Fibroblast of lung (primary cell): ENCODE measurements around the gene GOLM1. TPM values are rescaled to one million over a fixed set of nuclear protein-coding genes. Genes with fewer than 3 reads are reported as not detected.

Experiments used
- DNase-seq, 2 donors: peaks; one replicate each; pipeline versions ENCODE4 v3.0.0 to v3.0.0-alpha.2; 2010; ENCODE audit warnings: low read depth in 2 of 2
- H2AFZ ChIP-seq: 2 replicates; pipeline ENCODE4 v1.5.1; 2012; ENCODE audit warnings: low read length, control low read depth, inconsistent platforms
- H3K27ac ChIP-seq: 2 replicates; pipeline ENCODE4 v1.5.1; 2011; ENCODE audit warnings: low read length, control low read depth; ENCODE audit not compliant: insufficient read depth
- H3K27me3 ChIP-seq: 2 replicates; pipeline ENCODE4 v1.5.1; 2011; ENCODE audit warnings: mild to moderate bottlenecking, low read length; ENCODE audit not compliant: control insufficient read depth, insufficient read depth
- H3K36me3 ChIP-seq: 2 replicates; pipeline ENCODE4 v1.5.1; 2011; ENCODE audit warnings: low read length; ENCODE audit not compliant: control insufficient read depth, insufficient read depth
- H3K4me1 ChIP-seq: 2 replicates; pipeline ENCODE4 v1.5.1; 2011; ENCODE audit warnings: low read length; ENCODE audit not compliant: control insufficient read depth, insufficient read depth; ENCODE audit errors: extremely low read depth
- H3K4me2 ChIP-seq: 2 replicates; pipeline ENCODE4 v1.5.1; 2011; ENCODE audit warnings: low read length, control low read depth; ENCODE audit not compliant: insufficient read depth; ENCODE audit errors: extremely low read depth
- H3K4me3 ChIP-seq, 4 experiments: fragments of 200-600 bp in 1 of 4; sonication (generic) in 1 of 4; replicated peaks in 1 of 4; 2 replicates each; pipeline ENCODE4 v1.5.1; 2011 to 2016; ENCODE audit warnings: low read length in 4 of 4, low read depth in 3 of 4, mild to moderate bottlenecking in 3 of 4, control low read depth in 2 of 4, inconsistent platforms in 1 of 4, mixed read lengths in 1 of 4; ENCODE audit not compliant: insufficient read depth in 1 of 4; ENCODE audit errors: control extremely low read depth in 1 of 4
- H3K79me2 ChIP-seq: 2 replicates; pipeline ENCODE4 v1.5.1; 2012; ENCODE audit warnings: mild to moderate bottlenecking, low read length, inconsistent platforms; ENCODE audit not compliant: control insufficient read depth, insufficient read depth
- H3K9ac ChIP-seq: 2 replicates; pipeline ENCODE4 v1.5.1; 2011; ENCODE audit warnings: mild to moderate bottlenecking, low read length, control low read depth; ENCODE audit not compliant: insufficient read depth
- H3K9me3 ChIP-seq: 2 replicates; pipeline ENCODE4 v1.5.1; 2012; ENCODE audit warnings: low read depth, low read length; ENCODE audit not compliant: control insufficient read depth, insufficient read depth
- H4K20me1 ChIP-seq: 2 replicates; pipeline ENCODE4 v1.5.1; 2011; ENCODE audit warnings: low read length; ENCODE audit not compliant: control insufficient read depth, insufficient read depth; ENCODE audit errors: extremely low read depth
- CTCF ChIP-seq, 2 donors: IDR thresholded peaks in 1 of 2; conservative IDR thresholded peaks in 1 of 2; 1 replicate in 1 of 2; 2 replicates in 1 of 2; pipeline ENCODE4 v1.5.1; 2011 to 2012; ENCODE audit warnings: low read length in 2 of 2, control low read depth in 1 of 2, inconsistent platforms in 1 of 2, low read depth in 1 of 2, mild to moderate bottlenecking in 1 of 2
- EZH2 ChIP-seq: IDR thresholded peaks from 2 replicates; pipeline ENCODE4 v1.5.1; 2012; ENCODE audit warnings: low read length, control low read depth, mild to moderate bottlenecking; ENCODE audit errors: missing control alignments
- polyA plus RNA-seq, 2 donors: library from polyadenylated mRNA; depleted of rRNA in 1 of 2; stranded (reverse) in 1 of 2; unstranded in 1 of 2; fragments of >200 nt; gene quantifications; 2 replicates each; pipeline ENCODE4 v1.2.1, GENCODE V29; 2011 to 2012; ENCODE audit warnings: missing spikeins in 1 of 2
- total RNA-seq: library from RNA; depleted of rRNA; stranded (reverse); fragments of >200 nt; gene quantifications from 2 replicates; pipeline ENCODE4 v1.2.1, GENCODE V29; 2014

The GOLM1 gene
- total and polyA plus RNA-seq, 2 donors (not counting 1 experiment from before 2014, with no cell fraction given), result 46.7 to 64.0 TPM

DNA sequence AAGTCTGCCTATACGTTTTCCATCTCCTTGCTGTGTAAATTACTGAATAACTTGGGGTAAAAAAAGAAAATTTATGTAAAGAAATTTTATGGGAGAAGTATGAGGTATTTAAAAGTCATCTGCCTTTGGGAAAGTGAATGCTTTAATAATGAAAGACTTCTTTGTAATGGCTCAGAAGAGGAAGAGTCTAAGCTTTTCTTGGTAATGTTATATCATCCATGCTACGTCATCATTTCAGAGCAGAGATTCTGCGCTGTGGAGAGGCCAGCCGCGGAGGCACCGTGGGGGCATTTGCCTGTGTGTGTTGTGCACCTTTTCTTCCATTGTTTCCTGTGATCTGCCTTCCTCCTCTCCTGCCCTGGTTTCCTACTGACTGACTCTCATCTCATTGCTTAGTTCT lies 78.2 kb downstream of the GOLM1 start:
- Histone ChIP-seq H3K27ac (no peak overlapping the region), H3K9ac (no peak overlapping the region), H3K4me1 (no peaks in the 10 kb centered on the region), H3K36me3 (peaks cover 6% of the 10 kb centered on the region), H3K9me3 (no peaks in the 10 kb centered on the region), H3K4me2 (no peak overlapping the region), H3K27me3 (no peaks in the 10 kb centered on the region), H2AFZ (no peak overlapping the region), H4K20me1 (no peaks in the 10 kb centered on the region), H3K79me2 (no peaks in the 10 kb centered on the region), H3K4me3 (no peak overlapping the region)
- DNase-seq, result no peak
- TF ChIP-seq CTCF (conservative IDR thresholded peaks at IDR 0.05 in 1 of 2, IDR thresholded peaks at IDR 0.05 in 1 of 2; ENCODE audit: low read depth in 1 of 2, low read length in 2 of 2), result no peak
- no peak for TF ChIP-seq EZH2

DNA sequence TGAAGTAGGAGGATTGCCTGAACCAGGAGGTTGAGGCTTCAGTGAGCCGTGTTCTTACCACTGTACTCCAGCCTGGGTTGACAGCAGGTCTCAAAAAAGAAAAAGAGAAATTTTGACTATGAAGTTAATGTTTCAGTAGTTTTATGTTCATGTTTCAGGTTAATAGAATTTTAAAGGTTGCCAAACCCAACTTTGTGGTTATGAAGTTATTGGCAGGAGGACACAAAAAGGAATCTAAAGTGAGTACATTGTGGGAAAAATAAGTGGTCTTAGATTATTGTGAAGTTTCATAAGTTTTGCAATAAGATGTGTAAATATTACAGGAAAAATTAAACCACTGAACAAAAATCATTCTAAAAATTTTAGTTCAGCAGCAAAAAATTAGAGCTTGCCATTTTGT lies 78.6 kb downstream of the GOLM1 start:
- H2AFZ ChIP-seq, result no peak overlapping the region

DNA sequence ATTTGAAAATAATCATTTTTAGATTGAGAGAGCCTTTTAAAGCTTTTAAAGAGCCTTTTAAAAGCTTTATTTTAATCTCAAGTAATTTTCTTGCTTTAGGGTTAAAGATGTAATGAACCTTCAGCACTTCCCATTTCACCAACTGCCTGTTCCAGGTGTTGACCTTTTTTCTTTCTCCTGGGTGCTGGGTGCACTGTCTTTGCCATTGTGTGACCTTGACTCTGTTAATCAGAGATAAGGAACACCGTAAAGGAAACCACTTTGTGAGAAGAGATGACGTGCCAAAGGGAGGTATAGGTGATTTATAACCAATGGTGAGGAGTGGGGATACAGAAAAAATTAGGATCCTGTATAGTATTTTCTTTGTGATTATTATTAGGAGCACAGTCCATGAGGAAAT lies 90.2 kb downstream of the GOLM1 start:
- no peak overlapping the region for H2AFZ ChIP-seq
- DNase-seq, result no peak

More for the DNA sequence above, 78.6 kb downstream of the GOLM1 start:
- Histone ChIP-seq H3K27me3 (no peaks in the 10 kb centered on the region), H3K4me3 (no peak overlapping the region), H3K9me3 (no peaks in the 10 kb centered on the region), H3K27ac (no peak overlapping the region), H3K36me3 (peaks cover 6% of the 10 kb centered on the region), H4K20me1 (no peaks in the 10 kb centered on the region), H3K4me1 (no peaks in the 10 kb centered on the region), H3K79me2 (no peaks in the 10 kb centered on the region), H3K9ac (no peak overlapping the region), H3K4me2 (no peak overlapping the region)
- no peak for TF ChIP-seq EZH2
- no peak for TF ChIP-seq CTCF (conservative IDR thresholded peaks at IDR 0.05 in 1 of 2, IDR thresholded peaks at IDR 0.05 in 1 of 2; ENCODE audit: low read depth in 1 of 2, low read length in 2 of 2)
- DNase-seq, result peak in 1 of 2 donors; percentile 43

More for the DNA sequence above, 90.2 kb downstream of the GOLM1 start:
- Histone ChIP-seq H3K27ac (no peak overlapping the region), H3K9ac (no peak overlapping the region), H3K36me3 (peaks cover 2% of the 10 kb centered on the region), H4K20me1 (no peaks in the 10 kb centered on the region), H3K4me2 (no peak overlapping the region), H3K79me2 (no peaks in the 10 kb centered on the region), H3K9me3 (no peaks in the 10 kb centered on the region), H3K27me3 (no peaks in the 10 kb centered on the region), H3K4me1 (no peaks in the 10 kb centered on the region), H3K4me3 (no peak overlapping the region)
- TF ChIP-seq EZH2, result no peak
- TF ChIP-seq CTCF (conservative IDR thresholded peaks at IDR 0.05 in 1 of 2, IDR thresholded peaks at IDR 0.05 in 1 of 2; ENCODE audit: low read depth in 1 of 2, low read length in 2 of 2), result no peak
